HG03558 (cell line): Measurements from ENCODE around the gene SH2D6.
A peak's percentile ranks its signal among the peaks of the same experiment; 100 is the strongest.
"Not testable (repeated sequence)": the region's sequence is repeated elsewhere in the genome, so short reads cannot be mapped to it uniquely, and the experiment has no call there.

ENCODE experiments used
- ATAC-seq: cut with Tn5 transposase; IDR thresholded peaks from one replicate; pipeline ENCODE4 v1.9.1; 2021; ENCODE audit warnings: moderate number of reproducible peaks; ENCODE audit not compliant: unreplicated experiment; ENCODE audit errors: extremely low read depth

The SH2D6 gene

DNA sequence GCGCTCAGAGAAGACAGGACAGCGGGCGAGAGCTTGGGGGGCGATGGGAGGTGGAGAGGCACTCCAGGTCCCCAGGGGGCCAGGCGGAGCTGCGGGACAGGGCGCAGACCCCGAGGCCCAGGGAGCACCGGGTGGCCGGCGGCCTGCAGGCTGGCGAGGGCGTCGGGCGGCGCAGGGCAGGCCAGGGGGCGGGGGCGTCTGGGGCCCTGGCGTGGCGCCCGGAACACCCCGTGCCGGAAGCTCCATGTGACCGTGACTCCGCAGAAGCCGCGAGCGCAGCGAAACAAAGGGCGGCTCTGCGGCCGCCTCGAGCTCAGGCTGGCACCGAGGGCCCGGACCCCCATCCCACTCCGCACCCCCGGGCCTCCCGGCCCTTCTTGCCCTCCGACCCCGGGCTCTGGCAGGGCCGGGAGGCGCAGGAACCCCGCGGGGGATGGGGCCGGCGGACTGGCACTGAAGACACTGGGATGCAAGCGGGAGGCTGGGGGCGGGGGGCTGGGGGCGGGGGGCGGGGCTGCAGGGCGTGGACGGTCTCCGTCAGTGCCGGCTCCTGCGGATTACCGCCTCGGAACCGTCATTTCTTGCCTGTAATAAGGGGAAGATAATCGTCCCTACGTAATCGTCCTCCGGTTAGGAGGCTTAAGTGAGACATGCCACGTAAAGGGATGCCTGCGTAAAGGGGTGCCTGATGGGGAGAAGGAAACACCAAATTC is 19.1 kb downstream of the SH2D6 start:
- peak; percentile 68 for ATAC-seq

DNA sequence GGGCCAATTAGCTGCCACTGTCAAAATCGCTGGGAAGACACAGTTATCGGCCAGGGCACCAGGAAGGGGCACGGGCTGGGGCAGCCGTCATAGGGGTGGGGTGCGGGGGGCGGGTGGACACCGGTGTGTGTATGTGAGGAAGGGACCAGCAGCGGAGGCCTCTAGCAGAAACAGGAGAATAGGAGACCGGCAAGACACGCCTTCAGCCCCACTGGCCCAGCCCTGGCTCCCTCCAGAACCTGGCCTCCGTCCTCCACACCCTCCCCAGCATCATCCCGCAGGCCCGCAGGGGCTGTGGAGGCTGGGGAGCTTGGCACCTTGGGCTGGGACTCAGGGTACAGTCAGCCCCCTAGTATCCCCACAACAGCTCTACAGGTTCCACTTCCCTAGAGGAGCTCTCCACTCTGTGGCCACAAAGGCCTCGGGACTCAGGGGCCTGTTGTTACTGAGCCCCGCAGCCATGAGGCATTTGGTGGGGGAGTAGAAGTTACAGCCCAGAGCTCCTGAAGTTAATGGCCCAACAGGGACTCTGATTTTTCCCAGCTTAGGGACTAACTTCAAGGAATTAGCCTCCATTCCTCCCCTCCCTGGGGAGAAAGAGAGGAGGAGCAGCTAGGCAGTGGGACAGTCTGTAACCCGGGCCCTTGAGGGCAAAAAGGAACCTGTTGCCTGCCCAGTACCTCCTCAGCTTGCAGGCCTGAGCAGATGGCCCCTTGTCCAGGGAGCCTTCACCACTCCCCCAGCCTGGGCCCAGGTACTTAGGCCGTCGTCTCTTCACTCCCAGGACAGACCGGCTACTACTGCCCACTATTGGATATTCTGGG is 19.9 kb downstream of the SH2D6 start:
- ATAC-seq: no peak

DNA sequence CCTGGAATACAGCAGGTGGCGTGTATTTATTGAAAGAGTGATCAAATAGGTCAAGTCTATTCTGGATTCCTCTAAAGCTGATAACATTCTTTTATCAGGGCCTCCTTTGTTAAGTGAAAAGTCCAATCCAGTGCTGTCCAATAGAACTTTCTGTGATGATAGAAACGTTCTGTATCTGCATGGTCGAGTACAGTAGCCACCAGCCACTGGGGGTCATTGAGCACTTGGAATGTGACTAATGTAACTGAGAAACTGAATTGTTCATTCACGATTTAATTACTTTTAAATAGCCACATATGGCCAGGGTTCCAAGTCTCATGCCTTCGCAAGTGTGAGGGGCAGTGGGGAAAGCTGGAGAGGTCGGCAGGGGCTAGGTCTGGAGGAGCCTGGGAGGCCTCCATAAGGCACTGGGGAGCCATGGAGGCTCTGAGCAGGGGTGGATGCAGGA is 20.5 kb downstream of the SH2D6 start:
- ATAC-seq: no peak

DNA sequence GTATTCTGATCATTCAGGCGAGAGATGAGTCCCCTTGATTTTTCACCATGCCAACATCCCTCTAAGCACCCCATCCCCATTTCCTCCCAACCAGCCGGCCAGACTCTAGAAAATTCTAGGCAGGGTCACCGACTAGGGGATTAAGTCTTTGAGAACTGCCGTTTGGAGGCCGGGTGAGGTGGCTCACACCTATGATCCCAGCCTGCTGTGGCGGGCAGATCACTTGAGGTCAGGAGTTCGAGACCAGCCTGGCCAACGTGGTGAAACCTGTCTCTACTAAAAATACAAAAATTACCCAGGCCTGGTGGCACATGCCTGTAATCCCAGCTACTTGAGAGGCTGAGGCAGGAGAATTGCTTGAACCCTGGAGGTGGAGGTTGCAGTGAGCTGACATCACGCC is 21.1 kb downstream of the SH2D6 start:
- ATAC-seq: not testable (repeated sequence)

DNA sequence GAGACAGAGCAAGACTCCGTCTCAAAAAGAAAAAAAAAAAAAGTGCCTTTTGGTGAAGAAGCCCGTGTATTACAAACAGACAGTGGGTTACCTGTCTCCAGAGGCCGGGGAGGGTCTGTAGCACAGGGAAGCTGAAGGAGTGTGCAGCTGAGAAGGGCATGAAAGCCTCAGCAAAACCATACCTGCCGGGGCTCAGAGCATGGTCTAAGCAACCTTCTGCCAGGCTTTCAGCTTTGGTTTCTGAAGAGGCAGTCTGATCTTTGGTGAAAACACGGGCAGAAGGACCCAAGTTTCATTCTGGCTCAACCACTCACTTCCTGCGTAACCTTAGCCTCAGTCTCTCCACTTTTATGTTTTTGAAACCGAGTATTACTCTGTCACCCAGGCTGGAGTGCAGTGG is 21.5 kb downstream of the SH2D6 start:
- ATAC-seq: no peak

DNA sequence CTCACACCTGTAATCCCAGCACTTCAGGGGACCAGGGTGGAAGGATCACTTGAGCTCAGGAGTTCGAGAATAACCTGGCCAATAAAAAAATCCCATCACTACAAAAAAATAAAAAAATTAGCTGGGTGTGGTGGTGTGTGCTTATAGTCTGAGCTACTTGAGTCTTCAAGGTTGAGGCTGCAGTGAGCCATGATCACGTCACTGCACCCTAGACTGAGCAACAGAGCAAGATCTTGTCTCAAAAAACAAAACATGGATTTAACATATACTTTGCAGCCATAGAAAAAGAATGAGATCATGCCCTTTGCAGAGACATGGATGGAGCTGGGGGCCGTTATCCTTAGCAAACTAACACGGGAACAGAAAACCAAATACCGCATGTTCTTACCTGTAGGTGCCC is 22.2 kb downstream of the SH2D6 start:
- no peak for ATAC-seq

DNA sequence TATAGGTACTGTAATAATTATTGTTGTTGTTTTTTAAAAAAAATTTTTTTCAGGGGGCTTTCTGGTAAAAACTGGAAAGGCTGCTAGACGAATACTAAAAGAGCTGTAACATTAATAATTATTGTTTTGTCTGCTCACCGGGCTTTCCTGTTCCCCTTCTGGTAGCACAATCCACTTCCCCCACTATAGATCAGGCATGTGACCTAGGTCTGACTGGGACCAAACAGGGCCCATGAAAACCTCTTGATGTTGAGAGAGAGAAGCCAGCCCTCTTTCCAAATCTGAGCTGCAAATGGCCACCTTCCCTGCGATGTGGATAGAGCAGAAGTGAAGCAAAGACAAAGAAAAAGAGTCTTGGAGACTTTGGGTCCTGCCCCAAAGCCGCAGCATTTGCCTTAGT is 23.4 kb downstream of the SH2D6 start:
- ATAC-seq: no peak

DNA sequence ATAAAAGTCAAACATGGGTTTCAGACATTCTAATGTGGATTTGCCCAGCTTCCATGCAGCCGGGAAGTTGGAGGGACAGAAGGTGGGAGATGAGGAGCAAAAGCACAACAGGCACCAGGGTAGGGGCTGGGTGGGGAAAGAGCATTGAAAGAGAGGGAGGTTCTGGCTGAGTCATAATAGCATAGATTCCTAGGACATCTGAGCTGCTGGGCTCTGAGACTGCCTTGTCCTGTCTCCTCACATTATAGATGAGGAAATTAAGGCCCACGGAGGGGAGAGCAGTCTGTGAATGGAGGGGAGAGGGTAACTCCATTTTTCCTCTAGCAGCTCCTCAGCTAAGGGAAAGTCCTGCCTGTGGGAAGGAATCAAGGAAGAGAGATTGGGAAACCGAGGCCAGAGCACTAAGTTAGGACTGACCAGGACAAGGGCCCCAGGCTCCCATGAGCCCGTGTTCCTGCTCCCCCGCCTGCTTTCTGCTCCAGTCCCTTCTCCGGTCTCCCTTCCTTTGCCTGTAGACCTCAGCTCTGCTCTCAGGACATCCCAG is 26.2 kb downstream of the SH2D6 start:
- ATAC-seq: no peak

DNA sequence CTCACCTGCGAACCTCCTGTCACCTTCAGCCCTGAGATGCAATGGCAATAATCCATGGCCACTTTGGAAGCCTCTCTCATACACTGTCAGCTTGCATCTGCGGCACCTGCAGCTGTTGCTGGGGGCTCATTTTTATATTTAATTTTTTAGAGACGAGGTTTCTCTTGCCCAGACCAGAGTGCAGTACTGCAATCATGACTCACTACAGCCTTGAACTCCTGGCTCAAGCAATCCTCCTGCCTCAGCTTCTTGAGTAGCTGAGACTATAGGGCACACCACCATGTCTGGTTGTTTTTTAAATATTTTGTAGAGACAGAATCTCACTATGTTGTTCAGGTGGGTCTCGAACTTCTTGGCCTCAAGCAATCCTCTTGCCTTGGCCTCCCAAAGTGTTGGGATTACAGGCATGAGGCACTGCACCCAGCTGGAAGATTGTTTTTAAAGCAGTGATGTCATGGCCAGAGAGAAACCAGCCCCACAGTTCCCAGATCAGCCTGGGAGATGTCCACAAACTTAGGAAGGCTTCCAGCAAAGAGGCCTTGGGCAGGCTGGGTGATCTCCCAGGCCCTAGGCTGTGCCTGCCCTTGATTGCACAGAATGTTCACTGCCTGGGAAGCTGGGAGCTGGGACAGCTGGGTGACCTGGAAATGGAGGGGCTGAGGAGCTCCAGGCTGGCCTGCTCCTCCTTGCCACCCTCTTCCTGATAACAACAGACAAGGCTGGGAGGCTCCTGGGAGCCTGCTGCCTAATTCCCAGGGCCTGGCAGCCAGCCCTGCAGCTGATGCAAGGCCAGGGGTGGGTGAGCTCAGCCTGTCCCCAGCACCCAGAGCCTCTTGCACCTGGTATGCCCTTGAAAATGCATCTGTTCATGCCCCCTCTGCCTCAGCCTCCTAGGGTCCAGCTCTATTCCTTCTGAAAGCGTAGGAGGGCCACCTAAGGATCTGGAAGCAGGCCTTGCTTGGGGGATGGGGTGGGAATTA is 27.1 kb downstream of the SH2D6 start:
- ATAC-seq: no peak

DNA sequence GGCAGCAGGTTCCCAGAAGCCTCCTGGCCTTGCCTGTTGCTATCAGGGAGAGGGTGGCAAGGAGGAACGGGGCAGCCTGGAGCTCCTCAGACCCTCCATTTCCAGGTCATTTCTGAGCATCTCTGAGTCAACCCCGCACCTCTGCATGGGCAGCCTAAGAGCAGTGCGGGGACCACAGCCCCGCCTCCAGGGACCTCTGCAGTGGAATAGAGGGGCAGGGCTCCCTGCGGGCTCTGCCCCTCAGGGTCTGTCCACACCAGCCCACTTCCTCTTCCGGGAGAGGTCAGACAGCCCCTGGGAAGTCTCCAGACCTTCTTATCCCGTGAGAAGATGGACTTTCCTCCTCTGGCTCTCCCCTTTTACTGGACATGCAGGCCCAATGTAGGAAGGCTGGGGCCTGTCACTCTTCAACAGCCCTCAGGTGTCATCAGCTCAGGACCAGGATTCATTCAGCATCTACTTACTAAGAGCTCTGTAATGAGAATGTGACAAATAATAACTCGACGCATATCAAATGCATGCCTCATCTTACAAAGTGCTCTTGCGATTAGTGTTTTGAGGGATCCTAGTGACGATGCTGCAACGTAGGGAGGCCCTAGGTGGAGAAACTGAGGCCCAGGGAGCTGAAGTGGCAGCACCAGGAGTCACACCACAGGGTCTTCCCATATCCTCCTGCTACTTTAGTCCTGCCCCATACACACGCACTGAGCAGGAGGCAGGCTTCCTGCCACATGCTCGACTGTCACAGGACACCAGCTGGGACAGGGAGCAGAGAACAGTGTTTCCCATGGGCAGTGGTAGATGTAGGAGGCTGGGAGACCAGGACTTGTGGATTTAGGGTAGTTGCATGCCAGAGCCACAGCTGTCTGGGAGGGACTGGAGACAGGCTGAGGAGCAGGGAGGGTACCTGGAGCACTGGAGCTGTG is 28.0 kb downstream of the SH2D6 start:
- no peak for ATAC-seq

DNA sequence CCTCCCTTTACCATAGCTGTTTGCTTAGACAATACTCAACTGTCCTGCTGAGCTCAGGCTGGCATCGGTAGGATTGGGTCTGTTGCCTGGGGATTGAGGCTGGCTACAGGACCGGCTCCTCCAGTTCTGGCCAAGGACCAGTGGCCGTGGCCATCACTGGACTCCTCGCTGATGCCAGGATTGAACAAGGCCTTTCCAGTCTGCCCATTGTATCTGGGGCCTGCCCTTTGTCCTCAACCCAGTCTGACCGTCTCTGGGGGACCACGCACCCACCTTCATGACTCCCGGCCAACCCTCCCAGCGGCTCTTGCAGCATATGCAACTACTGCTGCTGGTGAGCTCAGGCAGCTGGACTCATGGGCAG is 28.7 kb downstream of the SH2D6 start:
- no peak for ATAC-seq

DNA sequence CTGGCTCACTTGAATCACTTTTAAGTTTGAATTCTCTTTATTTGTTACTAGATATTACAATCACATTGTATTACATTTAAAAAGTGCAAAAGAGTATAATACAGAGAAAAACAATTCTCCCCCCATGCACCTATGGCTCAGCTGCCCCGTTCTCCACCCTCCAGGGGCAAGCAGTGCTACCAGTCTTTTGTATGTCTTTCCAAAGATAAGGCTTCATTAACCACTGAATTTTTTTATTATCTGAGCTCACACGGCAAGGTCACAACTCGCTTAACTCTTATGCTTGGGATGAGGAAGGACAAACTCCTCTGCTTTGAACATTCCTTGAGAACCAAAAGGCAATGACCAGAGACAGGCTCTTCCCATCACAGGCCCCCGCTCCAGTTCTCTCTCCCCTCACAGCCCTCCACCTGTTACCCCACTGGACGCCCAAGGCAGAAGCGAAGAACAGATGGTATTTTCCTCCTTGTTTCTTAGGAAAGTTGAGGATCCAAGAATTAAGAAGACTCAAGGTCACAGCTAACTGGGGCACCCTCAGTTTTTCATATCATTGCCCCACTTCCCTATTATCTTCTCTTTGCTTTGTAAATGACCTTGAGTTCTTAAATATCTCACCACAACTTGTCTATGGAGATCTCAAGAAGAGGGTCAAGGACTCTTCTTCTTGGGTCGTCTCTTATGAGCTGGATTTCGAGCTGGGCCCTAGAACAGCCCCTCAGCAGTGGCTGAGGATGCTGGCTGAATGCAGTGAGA is 30.1 kb downstream of the SH2D6 start:
- ATAC-seq: no peak

DNA sequence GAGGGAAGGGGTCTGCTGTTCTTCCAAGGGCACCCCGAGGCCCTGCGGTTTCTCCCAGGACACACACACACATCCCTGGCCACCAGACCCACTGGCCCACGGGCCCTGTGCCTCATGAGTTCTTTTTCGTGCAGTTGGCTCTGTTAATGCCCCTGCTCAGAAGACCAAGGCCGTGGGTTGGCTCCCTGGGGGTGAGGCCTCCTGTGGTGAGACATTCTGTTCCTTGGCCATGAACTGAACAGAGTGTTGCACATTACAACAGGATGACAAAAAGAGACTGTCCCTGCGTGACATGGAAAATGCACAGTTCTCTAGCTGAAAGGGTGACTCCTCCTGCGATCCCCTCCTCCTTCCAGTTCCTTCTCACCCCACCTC is 30.7 kb downstream of the SH2D6 start:
- no peak for ATAC-seq

DNA sequence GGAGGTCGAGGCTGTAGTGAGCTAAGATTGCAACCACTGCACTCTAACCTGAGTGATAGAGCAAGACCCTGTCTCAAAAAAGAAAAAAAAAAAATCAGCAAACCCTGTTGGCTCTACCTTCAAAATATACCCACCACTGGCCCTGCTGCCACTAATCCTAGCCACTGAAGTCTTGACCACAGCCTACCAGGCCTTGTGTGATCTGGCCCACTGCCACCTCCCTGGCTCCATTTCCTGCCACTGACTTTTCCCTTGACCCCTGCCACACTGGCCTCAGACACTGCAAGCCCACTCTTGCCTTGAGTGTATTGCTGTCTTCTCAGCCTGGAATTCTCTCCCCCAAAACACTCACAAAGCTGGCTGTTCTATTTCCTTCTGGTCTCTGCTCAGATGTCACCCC is 33.7 kb downstream of the SH2D6 start:
- ATAC-seq: no peak

DNA sequence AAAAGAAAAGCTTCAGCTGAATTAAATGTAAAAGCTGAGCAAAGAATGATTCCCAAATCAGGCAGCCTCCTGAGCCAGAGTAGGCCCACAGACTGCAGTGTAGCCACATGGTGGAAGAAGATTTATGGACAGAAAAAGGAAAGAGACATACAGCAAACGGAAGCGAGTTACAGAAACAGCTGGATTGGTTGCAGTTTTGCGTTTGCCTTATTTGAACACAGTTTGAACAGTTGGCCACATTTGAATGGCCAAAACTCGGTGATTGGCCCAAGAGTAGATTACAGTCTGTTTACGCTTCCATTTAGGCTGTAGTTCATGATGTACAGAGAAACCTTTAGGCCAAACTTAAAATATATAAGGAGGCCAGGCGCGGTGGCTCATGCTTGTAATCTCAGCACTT is 35.1 kb downstream of the SH2D6 start:
- no peak for ATAC-seq

DNA sequence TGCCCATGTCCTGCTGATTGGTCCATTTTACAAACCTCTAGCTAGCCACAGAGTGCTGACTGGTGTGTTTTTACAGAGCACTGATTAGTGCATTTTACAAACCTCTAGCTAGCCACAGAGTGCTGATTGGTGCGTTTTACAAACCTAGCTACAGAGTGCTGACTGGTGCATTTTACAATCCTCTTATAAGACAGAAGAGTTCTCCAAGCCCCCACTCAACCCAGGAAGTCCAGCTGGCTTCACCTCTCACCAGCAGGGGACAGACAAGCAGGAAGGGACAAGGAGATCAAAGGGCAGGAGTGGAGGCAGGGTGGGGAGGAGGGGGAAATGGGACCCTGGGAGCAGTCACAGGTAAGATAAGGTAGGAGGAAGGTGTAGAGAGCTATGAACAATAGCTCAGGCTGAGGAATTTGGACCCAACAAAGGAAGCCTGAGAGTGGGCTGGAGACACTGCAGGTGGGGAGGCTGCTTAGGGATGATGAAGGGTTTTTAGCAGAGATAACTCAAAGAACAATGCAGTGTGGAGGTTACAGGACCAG is 37.1 kb downstream of the SH2D6 start:
- no peak for ATAC-seq

DNA sequence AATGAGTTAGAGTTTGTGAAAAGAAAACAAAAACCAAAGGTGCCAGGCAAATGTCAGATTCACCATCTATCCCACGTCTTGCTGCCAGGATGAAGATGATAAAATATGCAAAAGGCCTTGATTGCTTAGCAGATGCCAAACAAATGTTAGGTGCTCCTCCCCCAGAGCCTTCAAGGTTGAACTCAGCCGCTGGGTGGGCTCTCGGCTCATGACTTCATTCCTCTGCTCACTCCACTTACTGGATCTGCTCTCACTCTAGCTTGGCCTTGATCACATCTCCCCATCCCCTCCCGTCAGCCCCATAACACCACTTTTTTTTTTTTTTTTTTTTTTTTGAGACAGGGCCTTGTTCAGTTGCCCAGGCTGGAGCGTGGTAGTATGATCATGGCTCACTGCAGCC is 38.5 kb downstream of the SH2D6 start:
- ATAC-seq: no peak

DNA sequence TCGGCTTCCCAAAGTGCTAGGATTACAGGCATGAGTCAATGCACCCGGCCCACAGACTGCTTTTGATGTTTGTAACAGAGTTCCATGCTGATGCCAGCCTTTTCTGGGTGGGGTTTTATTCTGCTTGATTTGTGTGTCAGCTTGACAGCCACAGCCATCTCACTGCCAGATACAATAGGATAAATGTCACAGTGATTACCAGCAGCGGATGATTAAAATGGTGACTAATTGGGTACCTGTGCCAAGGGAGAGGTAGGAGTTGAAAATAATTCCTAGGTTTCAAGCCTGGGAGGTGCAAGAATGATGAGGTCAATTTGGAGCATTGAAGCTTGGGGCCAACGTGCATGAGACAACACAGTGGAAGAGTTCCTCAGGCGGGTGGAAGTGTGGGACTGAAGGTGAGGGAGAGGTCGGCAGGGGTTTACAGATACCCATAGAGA is 39.4 kb downstream of the SH2D6 start:
- no peak for ATAC-seq
